ENCODE data around the gene MRAP.

DNA sequence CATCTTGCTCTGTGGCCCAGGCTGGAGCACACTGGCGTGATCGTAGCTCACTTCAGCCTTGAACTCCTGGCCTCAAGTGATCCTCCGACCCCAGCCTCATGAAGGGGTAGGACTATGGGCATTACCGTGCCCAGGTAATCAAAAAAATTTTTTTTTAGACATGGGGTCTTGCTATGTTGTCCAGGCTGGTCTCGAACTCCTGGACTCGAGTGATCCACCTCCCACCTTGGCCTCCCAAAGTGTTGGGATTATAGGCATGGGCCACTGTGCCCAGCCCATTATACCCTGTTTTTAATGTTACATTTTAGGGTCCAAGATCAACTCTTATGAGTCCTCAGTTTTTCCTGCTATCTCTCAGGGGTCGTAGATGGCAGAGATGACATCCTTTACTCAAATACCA lies 6.3 kb downstream of the MRAP start:
- TF ChIP-seq GATA3 (IDR thresholded peaks at IDR 0.05; ENCODE audit: low read depth, low read length) (no peak), GATA2 (IDR thresholded peaks at IDR 0.05; ENCODE audit: low read depth, low read length) (no peak)
